ENCODE measurements around the gene MAP1B. TPM values are rescaled to one million over a fixed set of nuclear protein-coding genes. Genes with fewer than 3 reads are reported as not detected.

Gene MAP1B
- total RNA-seq, 1 donor = 164 TPM

DNA sequence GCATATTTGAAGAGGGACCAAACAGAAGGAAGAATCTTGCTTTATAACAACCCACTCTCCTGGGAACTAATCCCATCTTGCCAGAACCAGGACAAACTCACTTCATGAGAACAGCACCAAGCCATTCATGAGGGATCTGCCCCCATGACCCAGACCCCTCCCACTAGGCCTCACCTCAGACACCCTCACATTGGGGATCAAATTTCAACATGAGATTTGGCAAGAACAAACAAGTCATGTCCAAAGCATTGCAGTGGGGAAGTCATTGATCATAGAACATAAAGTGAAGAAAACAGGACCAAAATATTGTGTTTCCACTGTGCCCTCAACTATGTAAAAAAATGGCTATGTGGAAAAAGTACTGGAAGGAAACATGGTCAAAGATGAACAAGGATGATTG lies 43.9 kb downstream of the MAP1B start:
- H3K4me2 ChIP-seq (ENCODE audit: insufficient read depth, low read length) = peak overlapping the region; percentile 5
- no peaks in the 10 kb centered on the region for H3K27me3 ChIP-seq (ENCODE audit: insufficient read depth, low read length)
- no peak for DNase-seq (ENCODE audit: insufficient read length, low spot score, missing footprints)
- no peaks in the 10 kb centered on the region for H4K20me1 ChIP-seq (ENCODE audit: insufficient read depth, low read length)
- peaks cover 90% of the 10 kb centered on the region for H3K79me2 ChIP-seq (ENCODE audit: insufficient read depth, low read length)
- peaks cover 55% of the 10 kb centered on the region for H3K4me1 ChIP-seq (ENCODE audit: insufficient read depth, low read length)
- no peak for TF ChIP-seq CTCF (IDR thresholded peaks at IDR 0.05; ENCODE audit: extremely low read depth, low read depth, low read length)
- H3K36me3 ChIP-seq (ENCODE audit: insufficient read depth, low read length) = peaks cover 30% of the 10 kb centered on the region
- no peaks in the 10 kb centered on the region for H3K9me3 ChIP-seq (ENCODE audit: low read depth, low read length)
- H3K27ac ChIP-seq (ENCODE audit: low read depth, low read length) = peak overlapping the region; percentile 71
- no peak overlapping the region for H2AFZ ChIP-seq (ENCODE audit: low read length)
- H3K4me3 ChIP-seq (ENCODE audit: insufficient read depth, low read length) = no peak overlapping the region

GRCh38 chr5:72151646-72152045 lies 44.4 kb downstream of the MAP1B start:
- peaks cover 90% of the 10 kb centered on the region for H3K79me2 ChIP-seq (ENCODE audit: insufficient read depth, low read length)

GRCh38 chr5:72152545-72152944 lies 45.3 kb downstream of the MAP1B start:
- Histone ChIP-seq H3K4me3 (ENCODE audit: insufficient read depth, low read length) (no peak overlapping the region), H3K27ac (ENCODE audit: low read depth, low read length) (peak overlapping the region; percentile 71), H4K20me1 (ENCODE audit: insufficient read depth, low read length) (no peaks in the 10 kb centered on the region), H3K9me3 (ENCODE audit: low read depth, low read length) (no peaks in the 10 kb centered on the region), H3K4me1 (ENCODE audit: insufficient read depth, low read length) (peaks cover 65% of the 10 kb centered on the region), H3K4me2 (ENCODE audit: insufficient read depth, low read length) (peak overlapping the region; percentile 37), H3K79me2 (ENCODE audit: insufficient read depth, low read length) (peaks cover 86% of the 10 kb centered on the region), H3K36me3 (ENCODE audit: insufficient read depth, low read length) (peaks cover 20% of the 10 kb centered on the region), H2AFZ (ENCODE audit: low read length) (no peak overlapping the region), H3K27me3 (ENCODE audit: insufficient read depth, low read length) (no peaks in the 10 kb centered on the region)
- no peak for DNase-seq (ENCODE audit: insufficient read length, low spot score, missing footprints)
- TF ChIP-seq CTCF (IDR thresholded peaks at IDR 0.05; ENCODE audit: extremely low read depth, low read depth, low read length) = no peak

More at GRCh38 chr5:72151646-72152045, 44.4 kb downstream of the MAP1B start:
- H3K27ac ChIP-seq (ENCODE audit: low read depth, low read length) = peak overlapping the region; percentile 71
- peaks cover 26% of the 10 kb centered on the region for H3K36me3 ChIP-seq (ENCODE audit: insufficient read depth, low read length)
- H3K4me3 ChIP-seq (ENCODE audit: insufficient read depth, low read length) = no peak overlapping the region
- H2AFZ ChIP-seq (ENCODE audit: low read length) = no peak overlapping the region
- no peaks in the 10 kb centered on the region for H3K9me3 ChIP-seq (ENCODE audit: low read depth, low read length)
- no peaks in the 10 kb centered on the region for H3K27me3 ChIP-seq (ENCODE audit: insufficient read depth, low read length)
- DNase-seq (ENCODE audit: insufficient read length, low spot score, missing footprints) = no peak
- H3K4me2 ChIP-seq (ENCODE audit: insufficient read depth, low read length) = no peak overlapping the region
- H3K4me1 ChIP-seq (ENCODE audit: insufficient read depth, low read length) = peaks cover 56% of the 10 kb centered on the region
- TF ChIP-seq CTCF (IDR thresholded peaks at IDR 0.05; ENCODE audit: extremely low read depth, low read depth, low read length) = no peak
- H4K20me1 ChIP-seq (ENCODE audit: insufficient read depth, low read length) = no peaks in the 10 kb centered on the region

- Histone ChIP-seq H3K4me1 (ENCODE audit: insufficient read depth, low read length) (peaks cover 71% of the 10 kb centered on the region), H3K27ac (ENCODE audit: low read depth, low read length) (peak overlapping the region; percentile 71), H4K20me1 (ENCODE audit: insufficient read depth, low read length) (no peaks in the 10 kb centered on the region), H3K79me2 (ENCODE audit: insufficient read depth, low read length) (peaks cover 86% of the 10 kb centered on the region), H3K4me3 (ENCODE audit: insufficient read depth, low read length) (no peak overlapping the region), H2AFZ (ENCODE audit: low read length) (no peak overlapping the region), H3K9me3 (ENCODE audit: low read depth, low read length) (no peaks in the 10 kb centered on the region), H3K4me2 (ENCODE audit: insufficient read depth, low read length) (no peak overlapping the region), H3K27me3 (ENCODE audit: insufficient read depth, low read length) (no peaks in the 10 kb centered on the region), H3K36me3 (ENCODE audit: insufficient read depth, low read length) (peaks cover 11% of the 10 kb centered on the region)
- TF ChIP-seq CTCF (IDR thresholded peaks at IDR 0.05; ENCODE audit: extremely low read depth, low read depth, low read length) = no peak
- no peak for DNase-seq (ENCODE audit: insufficient read length, low spot score, missing footprints)
Observed at GRCh38 chr5:72153551-72153950, 46.3 kb downstream of the MAP1B start.
